Adrenal gland (tissue), 12 donors: ENCODE results near the gene ZC4H2. TPM values are rescaled to one million over a fixed set of nuclear protein-coding genes. Genes with fewer than 3 reads are reported as not detected.
"Not testable (repeated sequence)": the region's sequence is repeated elsewhere in the genome, so short reads cannot be mapped to it uniquely, and the experiment has no call there.

Source experiments
- DNase-seq, 7 donors: peaks; one replicate each; pipeline ENCODE4 v3.0.0-alpha.2; 2019 to 2020
- H3K27ac ChIP-seq, 5 donors: fragments of 200-600 bp; sonication (generic) in 4 of 5; 1 replicate in 3 of 5; 2 replicates in 2 of 5; pipeline versions ENCODE4 v1.5.1 to v1.8.0; 2016 to 2020; ENCODE audit warnings: mild to moderate bottlenecking in 1 of 5
- H3K27me3 ChIP-seq: fragments of 200-600 bp; 2 replicates; pipeline ENCODE4 v1.8.0; 2021
- H3K36me3 ChIP-seq, 2 donors: fragments of 200-600 bp; replicated peaks in 1 of 2; 1 replicate in 1 of 2; 2 replicates in 1 of 2; pipeline versions ENCODE4 v1.5.1 to v1.8.0; 2018 to 2022
- H3K4me1 ChIP-seq, 2 donors: fragments of 200-600 bp; replicated peaks in 1 of 2; 1 replicate in 1 of 2; 2 replicates in 1 of 2; pipeline versions ENCODE4 v1.5.1 to v1.8.0; 2018 to 2021
- H3K4me3 ChIP-seq, 4 donors: fragments of 200-600 bp; sonication (generic) in 3 of 4; one replicate each; pipeline ENCODE4 v1.5.1; 2016 to 2018
- H3K9me3 ChIP-seq, 3 donors: fragments of 200-600 bp; sonication (generic) in 1 of 3; replicated peaks in 1 of 3; 1 replicate in 2 of 3; 2 replicates in 1 of 3; pipeline versions ENCODE4 v1.5.1 to v1.8.0; 2016 to 2021
- CTCF ChIP-seq, 6 experiments: fragments of 450-650 bp in 4 of 6; fragments of 200-600 bp in 2 of 6; sonication (generic) in 1 of 6; IDR thresholded peaks; 1 replicate in 5 of 6; 2 replicates in 1 of 6; pipeline versions ENCODE4 v1.5.1 to v1.8.0; 2016 to 2021; ENCODE audit warnings: antibody characterized with exemption in 6 of 6, mild to moderate bottlenecking in 2 of 6, moderate library complexity in 1 of 6
- POLR2A ChIP-seq, 2 donors: fragments of 450-650 bp; IDR thresholded peaks; one replicate each; pipeline ENCODE4 v1.6.1; 2017; ENCODE audit warnings: antibody characterized with exemption in 2 of 2, mild to moderate bottlenecking in 2 of 2, moderate library complexity in 1 of 2
- WGBS, 4 donors: extraction: QIAGEN DNeasy Blood & Tissue Kit in 2 of 4; methylation state at CpG; one replicate each; pipeline versions ENCODE4 v1.1.5 to v1.1.7; 2013 to 2017; 5-methylcytosine and 5-hydroxymethylcytosine counted together
- intact Hi-C, 2 donors: fragments of 100-400 bp; cut with DNase I; formaldehyde crosslinking; loops; one replicate each; pipeline versions ENCODE4 v1.14.1 to v1.15.0; 2022 to 2023
- polyA plus RNA-seq, 3 donors: library from polyadenylated mRNA; stranded (reverse); fragments of 200-250 nt in 2 of 3; fragments of 350-450 nt in 1 of 3; fragmentation: Illumina TruSeq in 1 of 3; extraction: RNeasy Lipid Tissue Mini Kit (QIAGEN cat#74804) in 1 of 3; gene quantifications; one replicate each; pipeline ENCODE4 v1.2.3, GENCODE V29; 2013 to 2014
- total RNA-seq, 9 donors: library from RNA; depleted of rRNA in 4 of 9; stranded (reverse); fragments of >200 nt in 4 of 9; fragments of 120-200 nt in 1 of 9; fragmentation: NEBNext Ultra II Directional in 1 of 9; extraction: Animal tissue kit (Norgen Biotek cat#: 25700) in 1 of 9; gene quantifications; one replicate each; pipeline versions ENCODE4 v1.1.0 to v1.2.4, GENCODE V29; 2013 to 2023
- donor health status: healthy with polysubstance abuse.
- donor health status: Bipolar disorder and iron deficiency.
- donor health status: DM: yes; HTN: yes; CAD: no.
- donor health status: DM: no; HTN: no; CAD: no.
- donor health status: DM: no; HTN: no; CAD: no.
- donor health status: DM: yes; HTN: yes; CAD: no.

ZC4H2 gene
- total and polyA plus RNA-seq, 12 donors = 6.1 to 18.3 (median 12.7) TPM

DNA sequence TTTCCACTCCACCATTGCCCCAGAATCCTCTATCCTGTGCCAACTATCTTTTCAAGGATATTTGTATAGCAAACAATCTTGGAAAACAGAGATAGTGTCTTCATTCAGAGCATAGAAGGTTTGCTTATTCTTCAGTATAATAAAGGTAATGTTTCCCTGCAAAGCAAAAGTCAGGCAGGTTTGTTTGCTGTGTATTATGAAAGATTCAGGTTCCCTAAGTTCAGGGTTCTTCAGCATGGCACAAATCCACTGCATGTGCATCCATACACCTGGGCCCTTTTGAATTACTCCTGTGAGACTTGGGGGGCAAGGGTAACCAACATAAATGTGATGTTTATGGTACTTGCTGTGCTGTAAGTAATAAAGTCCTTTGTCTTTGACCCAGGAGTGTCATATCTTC, 33.2 kb upstream of the ZC4H2 start:
- no peak for TF ChIP-seq CTCF (IDR thresholded peaks at IDR 0.05)
- no peak for TF ChIP-seq POLR2A (IDR thresholded peaks at IDR 0.05)
- no peaks in the 10 kb centered on the region for H3K27me3 ChIP-seq
- intact Hi-C loops = no loop called here

DNA sequence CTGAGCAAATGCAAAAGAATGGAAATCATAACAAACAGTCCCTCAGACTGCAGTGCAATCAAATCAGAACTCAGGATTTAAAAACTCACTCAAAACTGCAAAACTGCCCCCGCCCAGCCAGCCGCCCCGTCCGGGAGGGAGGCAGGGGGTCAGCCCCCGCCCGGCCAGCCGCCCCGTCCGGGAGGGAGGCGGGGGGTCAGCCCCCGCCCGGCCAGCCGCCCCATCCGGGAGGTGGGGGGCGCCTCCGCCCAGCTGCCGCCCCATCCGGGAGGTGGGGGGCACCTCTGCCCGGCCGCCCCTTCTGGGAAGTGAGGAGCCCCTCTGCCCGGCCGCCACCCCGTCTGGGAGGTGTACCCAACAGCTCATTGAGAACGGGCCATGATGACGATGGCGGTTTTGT, 26.0 kb upstream of the ZC4H2 start:
- DNase-seq, H3K27ac ChIP-seq, H3K4me1 ChIP-seq, intact Hi-C loops, H3K9me3 ChIP-seq, H3K36me3 ChIP-seq, H3K27me3 ChIP-seq, H3K4me3 ChIP-seq: not testable (repeated sequence)
- 83 to 95% (median 92%) methylated on average over 1 to 23 of the region's 26 CpGs for WGBS, 4 donors

More for the DNA sequence above, 33.2 kb upstream of the ZC4H2 start:
- Histone ChIP-seq H3K36me3 (no peaks in the 10 kb centered on the region), H3K4me1 (no peaks in the 10 kb centered on the region), H3K27ac (no peak overlapping the region), H3K9me3 (no peaks in the 10 kb centered on the region), H3K4me3 (no peak overlapping the region)
- DNase-seq = no peak

GRCh38 chrX:64996805-64997204, 20.6 kb upstream of the ZC4H2 start:
- TF ChIP-seq CTCF (IDR thresholded peaks at IDR 0.05) (no peak), POLR2A (IDR thresholded peaks at IDR 0.05) (no peak)
- H3K9me3 ChIP-seq = no peaks in the 10 kb centered on the region
- no peak overlapping the region for H3K27ac ChIP-seq
- no peaks in the 10 kb centered on the region for H3K27me3 ChIP-seq
- WGBS, 4 donors = 28 to 67% (median 41%) methylated on average over 1 of the region's 1 CpG
- H3K4me3 ChIP-seq = no peak overlapping the region
- intact Hi-C loops = no loop called here
- no peaks in the 10 kb centered on the region for H3K4me1 ChIP-seq
- no peaks in the 10 kb centered on the region for H3K36me3 ChIP-seq
- no peak for DNase-seq

DNA sequence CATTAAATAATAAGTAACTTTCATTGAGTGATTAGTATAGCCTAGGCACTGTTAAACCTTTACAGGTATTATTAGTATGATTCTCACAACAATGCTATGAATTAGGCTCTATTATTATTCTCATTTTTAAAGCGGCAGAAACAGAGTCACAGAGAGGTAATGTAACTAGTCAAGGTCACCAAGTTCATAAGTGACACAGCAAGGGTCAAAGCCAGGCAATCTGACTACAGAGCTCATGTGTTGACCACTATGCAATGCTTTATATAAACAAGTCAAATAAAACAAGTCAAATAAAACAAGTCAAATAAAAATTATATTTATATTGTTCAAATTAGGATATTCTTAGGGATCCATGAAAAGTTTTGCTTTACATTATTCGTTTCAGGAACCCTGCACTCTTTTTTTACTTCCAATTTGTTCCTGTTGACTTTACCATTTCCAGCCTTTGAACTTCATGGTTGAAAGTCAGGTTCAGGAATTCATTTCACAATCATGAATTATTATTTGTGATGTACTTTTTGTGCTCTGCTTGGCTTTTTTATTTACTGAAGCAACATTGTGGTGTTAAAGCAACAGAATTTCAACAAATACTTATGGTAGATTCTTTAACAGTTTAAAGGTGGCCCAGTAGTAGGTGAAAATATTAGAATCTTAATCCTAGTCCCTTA, 18.0 kb upstream of the ZC4H2 start:
- intact Hi-C loops = no loop called here
- H3K27ac ChIP-seq = no peak overlapping the region
- WGBS, 4 donors = 48 to 73% (median 69%) methylated on average over 2 of the region's 2 CpGs
- H3K4me1 ChIP-seq = no peaks in the 10 kb centered on the region
- no peak overlapping the region for H3K4me3 ChIP-seq
- no peak for TF ChIP-seq POLR2A (IDR thresholded peaks at IDR 0.05)
- TF ChIP-seq CTCF (IDR thresholded peaks at IDR 0.05) = no peak
- H3K27me3 ChIP-seq = no peaks in the 10 kb centered on the region
- no peak for DNase-seq
- H3K36me3 ChIP-seq = no peaks in the 10 kb centered on the region
- no peaks in the 10 kb centered on the region for H3K9me3 ChIP-seq

DNA sequence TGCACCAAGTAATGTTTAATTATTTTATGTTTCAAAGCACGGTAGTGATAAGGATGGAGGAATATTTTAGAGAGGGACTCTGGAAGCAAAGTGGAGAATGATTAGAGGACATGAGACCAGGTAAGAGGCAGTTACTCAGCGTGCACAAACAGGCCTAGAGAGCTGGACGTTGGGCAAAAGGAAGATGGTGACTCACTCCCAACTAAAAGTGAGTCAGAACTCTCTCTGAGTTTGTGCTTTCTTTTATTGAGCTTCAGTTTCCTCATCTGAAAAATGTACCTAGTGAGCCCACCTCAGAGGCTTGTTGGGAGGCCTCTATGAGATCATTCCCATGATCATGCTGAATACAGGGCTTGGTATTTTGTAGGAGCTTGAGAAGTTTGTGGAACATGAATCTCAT, 1.6 kb upstream of the ZC4H2 start:
- no peak overlapping the region for H3K4me3 ChIP-seq
- TF ChIP-seq CTCF (IDR thresholded peaks at IDR 0.05) (no peak), POLR2A (IDR thresholded peaks at IDR 0.05) (no peak)
- peaks cover 0 to 4% of the 10 kb centered on the region in 2 donors for H3K4me1 ChIP-seq
- no peaks in the 10 kb centered on the region for H3K27me3 ChIP-seq
- no peaks in the 10 kb centered on the region for H3K9me3 ChIP-seq
- H3K27ac ChIP-seq = no peak overlapping the region
- no peak for DNase-seq
- H3K36me3 ChIP-seq = no peaks in the 10 kb centered on the region
- intact Hi-C loops = no loop called here
- WGBS, 4 donors = 60 to 74% (median 65%) methylated on average over 3 of the region's 3 CpGs
